Tibial nerve (tissue), 4 donors: Measurements from ENCODE around the gene CHD9NB. TPM values are rescaled to one million over a fixed set of nuclear protein-coding genes. Genes with fewer than 3 reads are reported as not detected.

ENCODE experiments used
- DNase-seq, 2 donors: peaks; one replicate each; pipeline ENCODE4 v3.0.0-alpha.2; 2019; ENCODE audit warnings: low spot score in 2 of 2
- H3K27ac ChIP-seq, 4 donors: fragments of 200-600 bp; sonication (generic) in 3 of 4; one replicate each; pipeline ENCODE4 v1.5.1; 2017 to 2019; ENCODE audit warnings: mild to moderate bottlenecking in 1 of 4
- H3K27me3 ChIP-seq, 2 donors: fragments of 200-600 bp; sonication (generic) in 1 of 2; one replicate each; pipeline versions ENCODE4 v1.5.1 to v1.6.0; 2017 to 2019
- H3K36me3 ChIP-seq, 3 donors: fragments of 200-600 bp; sonication (generic); one replicate each; pipeline ENCODE4 v1.5.1; 2018 to 2019
- H3K4me1 ChIP-seq, 4 donors: fragments of 200-600 bp; sonication (generic) in 3 of 4; one replicate each; pipeline ENCODE4 v1.5.1; 2017 to 2019
- H3K4me3 ChIP-seq, 4 donors: fragments of 200-600 bp; sonication (generic) in 3 of 4; one replicate each; pipeline ENCODE4 v1.5.1; 2017 to 2019; ENCODE audit warnings: mild to moderate bottlenecking in 1 of 4, moderate library complexity in 1 of 4
- H3K9me3 ChIP-seq, 4 donors: fragments of 200-600 bp; sonication (generic) in 3 of 4; one replicate each; pipeline ENCODE4 v1.5.1; 2017 to 2019
- EP300 ChIP-seq, 2 donors: sonication (generic); formaldehyde crosslinking; IDR thresholded peaks; one replicate each; pipeline ENCODE4 v1.6.1; 2017; ENCODE audit warnings: antibody characterized with exemption in 2 of 2, mild to moderate bottlenecking in 1 of 2
- POLR2A ChIP-seq, 2 donors: fragments of 450-650 bp; IDR thresholded peaks; one replicate each; pipeline ENCODE4 v1.6.1; 2017; ENCODE audit warnings: antibody characterized with exemption in 2 of 2, mild to moderate bottlenecking in 2 of 2, moderate library complexity in 2 of 2
- WGBS, 2 donors: methylation state at CpG; one replicate each; pipeline ENCODE4 v1.1.5; 2018; 5-methylcytosine and 5-hydroxymethylcytosine counted together
- total RNA-seq, 4 donors: library from RNA; depleted of rRNA; stranded (reverse); fragments of >200 nt; gene quantifications; one replicate each; pipeline ENCODE4 v1.1.0, GENCODE V29; 2016
- TF ChIP-seq, protein P1 (sequence below), 5 experiments: fragments of 200-600 bp in 3 of 5; fragments of 450-650 bp in 2 of 5; sonication (generic) in 3 of 5; IDR thresholded peaks; one replicate each; pipeline ENCODE4 v1.5.1; 2016 to 2019; ENCODE audit warnings: antibody characterized with exemption in 5 of 5, mild to moderate bottlenecking in 3 of 5, moderate library complexity in 2 of 5

Gene CHD9NB
- total RNA-seq, 4 donors from 2014 or later: 5.1 to 16.4 (median 9.3) TPM

- peaks cover 0 to 38% (median 16%) of the 10 kb centered on the region in 4 donors for H3K4me1 ChIP-seq
- DNase-seq: no peak
- WGBS, 2 donors: 93 to 94% methylated on average over 6 of the region's 6 CpGs
- H3K9me3 ChIP-seq: peaks cover 0 to 3% (median 0%) of the 10 kb centered on the region in 4 donors
- TF ChIP-seq EP300 (IDR thresholded peaks at IDR 0.05) (no peak), POLR2A (IDR thresholded peaks at IDR 0.05) (no peak)
- H3K36me3 ChIP-seq: peaks cover 0 to 5% (median 0%) of the 10 kb centered on the region in 3 donors
- H3K4me3 ChIP-seq: no peak overlapping the region
- peak overlapping the region in 1 of 4 donors; percentile 77 for H3K27ac ChIP-seq
- H3K27me3 ChIP-seq: no peaks in the 10 kb centered on the region
Measured at GRCh38 chr16:53073022-53073421, 20.3 kb upstream of the CHD9NB start.

- Histone ChIP-seq H3K36me3 (peaks cover 0 to 5% (median 0%) of the 10 kb centered on the region in 3 donors), H3K4me3 (no peak overlapping the region), H3K4me1 (peaks cover 0 to 38% (median 16%) of the 10 kb centered on the region in 4 donors), H3K9me3 (peaks cover 0 to 3% (median 0%) of the 10 kb centered on the region in 4 donors), H3K27ac (peak overlapping the region in 3 of 4 donors; percentile 30 to 77 (median 72)), H3K27me3 (no peaks in the 10 kb centered on the region)
- 7 to 13% methylated on average over 6 of the region's 6 CpGs for WGBS, 2 donors
- TF ChIP-seq EP300 (IDR thresholded peaks at IDR 0.05): no peak
- TF ChIP-seq, protein P1, sequence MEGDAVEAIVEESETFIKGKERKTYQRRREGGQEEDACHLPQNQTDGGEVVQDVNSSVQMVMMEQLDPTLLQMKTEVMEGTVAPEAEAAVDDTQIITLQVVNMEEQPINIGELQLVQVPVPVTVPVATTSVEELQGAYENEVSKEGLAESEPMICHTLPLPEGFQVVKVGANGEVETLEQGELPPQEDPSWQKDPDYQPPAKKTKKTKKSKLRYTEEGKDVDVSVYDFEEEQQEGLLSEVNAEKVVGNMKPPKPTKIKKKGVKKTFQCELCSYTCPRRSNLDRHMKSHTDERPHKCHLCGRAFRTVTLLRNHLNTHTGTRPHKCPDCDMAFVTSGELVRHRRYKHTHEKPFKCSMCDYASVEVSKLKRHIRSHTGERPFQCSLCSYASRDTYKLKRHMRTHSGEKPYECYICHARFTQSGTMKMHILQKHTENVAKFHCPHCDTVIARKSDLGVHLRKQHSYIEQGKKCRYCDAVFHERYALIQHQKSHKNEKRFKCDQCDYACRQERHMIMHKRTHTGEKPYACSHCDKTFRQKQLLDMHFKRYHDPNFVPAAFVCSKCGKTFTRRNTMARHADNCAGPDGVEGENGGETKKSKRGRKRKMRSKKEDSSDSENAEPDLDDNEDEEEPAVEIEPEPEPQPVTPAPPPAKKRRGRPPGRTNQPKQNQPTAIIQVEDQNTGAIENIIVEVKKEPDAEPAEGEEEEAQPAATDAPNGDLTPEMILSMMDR (IDR thresholded peaks at IDR 0.05): no peak
- DNase-seq: peak in 1 of 2 donors; percentile 45
Measured at GRCh38 chr16:53071748-53072301, 19.1 kb upstream of the CHD9NB start.

DNA sequence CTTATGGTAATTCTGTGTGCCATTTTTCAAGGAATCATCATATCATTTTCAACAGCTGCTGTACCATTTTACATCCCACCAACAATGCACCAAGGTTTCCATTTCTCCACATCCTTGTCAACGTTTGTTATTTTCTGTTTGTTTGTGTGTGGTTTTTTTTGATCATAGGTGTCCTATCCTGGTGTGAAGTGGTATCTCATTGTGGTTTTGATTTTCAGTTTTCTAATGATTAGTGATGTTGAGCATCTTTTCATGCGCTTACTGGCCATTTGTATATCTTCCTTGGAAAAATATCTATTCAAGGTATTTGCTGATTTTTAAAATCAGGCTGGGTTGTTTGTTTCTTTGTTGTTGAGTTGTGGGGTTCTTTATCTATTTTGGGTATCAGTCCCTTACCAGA is 17.1 kb upstream of the CHD9NB start:
- TF ChIP-seq POLR2A (IDR thresholded peaks at IDR 0.05): no peak
- peaks cover 0 to 56% (median 23%) of the 10 kb centered on the region in 4 donors for H3K4me1 ChIP-seq
- no peaks in the 10 kb centered on the region for H3K27me3 ChIP-seq
- no peak overlapping the region for H3K27ac ChIP-seq
- peaks cover 0 to 5% (median 0%) of the 10 kb centered on the region in 3 donors for H3K36me3 ChIP-seq
- H3K4me3 ChIP-seq: no peak overlapping the region
- no peak for DNase-seq
- 84 to 91% methylated on average over 2 of the region's 2 CpGs for whole genome bisulfite sequencing, 2 donors
- peaks cover 0 to 3% (median 0%) of the 10 kb centered on the region in 4 donors for H3K9me3 ChIP-seq

GRCh38 chr16:53068423-53068833 is 15.7 kb upstream of the CHD9NB start:
- H3K4me3 ChIP-seq: no peak overlapping the region
- no peaks in the 10 kb centered on the region for H3K27me3 ChIP-seq
- TF ChIP-seq, protein P1 (IDR thresholded peaks at IDR 0.05): no peak
- no peak for TF ChIP-seq EP300 (IDR thresholded peaks at IDR 0.05)
- no peak for TF ChIP-seq POLR2A (IDR thresholded peaks at IDR 0.05)
- H3K36me3 ChIP-seq: peaks cover 0 to 5% (median 0%) of the 10 kb centered on the region in 3 donors
- no peak for DNase-seq
- H3K27ac ChIP-seq: no peak overlapping the region
- H3K4me1 ChIP-seq: peaks cover 0 to 61% (median 25%) of the 10 kb centered on the region in 4 donors
- 89% methylated on average over 4 of the region's 4 CpGs for WGBS, 2 donors
- no peaks in the 10 kb centered on the region for H3K9me3 ChIP-seq

DNA sequence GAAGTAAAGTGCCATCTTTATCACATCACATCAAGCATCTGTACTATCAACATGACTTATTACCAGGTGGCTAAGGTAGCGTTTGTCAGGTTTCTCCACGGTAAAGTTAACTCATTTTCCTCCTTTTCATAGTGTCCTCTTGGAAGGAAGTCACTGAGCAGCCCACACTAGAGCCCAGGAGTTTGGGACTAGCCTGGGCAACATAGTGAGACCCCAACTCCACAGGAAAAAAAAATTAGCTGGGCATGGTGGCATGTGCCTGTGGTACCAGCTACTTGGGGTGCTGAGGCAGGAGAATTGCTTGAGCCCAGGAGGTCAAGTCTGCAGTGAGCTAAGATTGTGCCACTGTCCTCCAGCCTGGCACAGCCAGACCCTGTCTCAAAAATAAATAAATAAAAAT is 15.0 kb upstream of the CHD9NB start:
- no peak for DNase-seq
- H3K4me1 ChIP-seq: peaks cover 0 to 59% (median 24%) of the 10 kb centered on the region in 4 donors
- no peak overlapping the region for H3K27ac ChIP-seq
- WGBS, 2 donors: 81 to 92% methylated on average over 2 of the region's 2 CpGs
- peaks cover 0 to 5% (median 0%) of the 10 kb centered on the region in 3 donors for H3K36me3 ChIP-seq
- TF ChIP-seq, protein P1 (IDR thresholded peaks at IDR 0.05): no peak
- TF ChIP-seq EP300 (IDR thresholded peaks at IDR 0.05) (no peak), POLR2A (IDR thresholded peaks at IDR 0.05) (no peak)
- no peak overlapping the region for H3K4me3 ChIP-seq
- no peaks in the 10 kb centered on the region for H3K9me3 ChIP-seq
- no peaks in the 10 kb centered on the region for H3K27me3 ChIP-seq

DNA sequence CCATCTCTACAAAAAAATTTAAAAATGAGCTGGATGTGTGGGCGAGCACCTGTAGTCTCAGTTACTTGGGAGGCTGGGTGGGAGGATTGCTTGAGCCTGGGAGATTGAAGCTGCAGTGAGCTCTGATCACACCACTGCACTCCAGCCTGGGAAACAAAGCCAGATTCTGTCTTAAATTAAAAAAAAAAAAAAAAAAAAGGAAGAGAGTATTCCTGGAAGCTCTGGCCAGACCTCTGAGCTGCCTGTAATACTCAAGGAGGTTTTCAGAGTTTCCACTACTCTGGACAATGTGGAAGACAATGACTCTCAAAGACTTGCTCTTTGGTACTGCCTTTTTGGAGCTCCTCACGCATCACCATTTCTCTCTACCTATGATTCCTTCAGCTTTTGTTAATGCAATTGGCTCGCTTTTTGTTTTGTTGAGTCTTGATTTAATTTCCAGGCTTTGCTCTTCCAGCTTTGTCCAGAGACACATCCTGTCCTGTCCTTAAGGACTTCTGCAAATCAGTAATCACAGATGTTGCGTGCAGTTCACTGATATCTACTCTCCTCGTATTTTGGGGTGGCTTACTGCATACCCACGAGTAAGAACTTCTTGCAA is 12.9 kb upstream of the CHD9NB start:
- H3K36me3 ChIP-seq: peaks cover 0 to 5% (median 0%) of the 10 kb centered on the region in 3 donors
- peaks cover 0 to 51% (median 16%) of the 10 kb centered on the region in 4 donors for H3K4me1 ChIP-seq
- no peaks in the 10 kb centered on the region for H3K9me3 ChIP-seq
- no peaks in the 10 kb centered on the region for H3K27me3 ChIP-seq
- peak overlapping the region in 1 of 4 donors; percentile 56 for H3K27ac ChIP-seq
- 64 to 74% methylated on average over 6 of the region's 6 CpGs for WGBS, 2 donors
- TF ChIP-seq POLR2A (IDR thresholded peaks at IDR 0.05): no peak
- H3K4me3 ChIP-seq: no peak overlapping the region
- no peak for DNase-seq
